ENCODE measurements around the gene SEMA3A.
"Not testable (repeated sequence)": the region's sequence is repeated elsewhere in the genome, so short reads cannot be mapped to it uniquely, and the experiment has no call there.

Gene SEMA3A

DNA sequence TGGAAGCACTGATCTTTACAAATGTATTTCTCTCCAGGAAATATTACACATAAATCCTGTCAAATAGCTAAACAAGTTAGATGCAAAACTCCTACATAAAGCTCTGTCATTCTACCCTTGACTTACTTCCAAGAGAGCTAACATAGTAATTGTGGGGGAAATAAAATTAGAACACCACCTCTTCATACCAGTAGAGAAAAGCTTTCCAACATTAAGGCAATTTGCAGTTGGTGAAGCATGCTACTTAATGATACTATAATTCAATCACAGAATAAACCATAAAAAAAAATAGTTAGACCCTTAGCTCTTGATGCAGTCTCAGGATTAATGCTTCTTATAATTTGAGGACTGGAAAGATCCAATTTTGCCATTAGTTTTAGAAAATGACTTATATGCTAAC, 35.2 kb downstream of the SEMA3A start:
- no peak for DNase-seq (ENCODE audit: low read depth, low spot score)
- Histone ChIP-seq H3K4me3 (ENCODE audit: low read length) (no peak overlapping the region), H3K27ac (ENCODE audit: low read length) (no peak overlapping the region), H3K9me3 (ENCODE audit: control insufficient read depth, insufficient read depth, low read length) (no peaks in the 10 kb centered on the region), H3K27me3 (ENCODE audit: control insufficient read depth, insufficient read depth, low read length) (no peaks in the 10 kb centered on the region), H3K36me3 (ENCODE audit: control insufficient read depth, insufficient read depth, low read length) (no peaks in the 10 kb centered on the region), H3K4me1 (ENCODE audit: control insufficient read depth, insufficient read depth, low read length) (no peaks in the 10 kb centered on the region; the same call in 1 of the 2 replicates)

GRCh38 chr7:84157171-84157570, 37.4 kb downstream of the SEMA3A start:
- no peak overlapping the region for H3K4me3 ChIP-seq (ENCODE audit: low read length)
- no peaks in the 10 kb centered on the region; the same call in 1 of the 2 replicates for H3K4me1 ChIP-seq (ENCODE audit: control insufficient read depth, insufficient read depth, low read length)
- no peaks in the 10 kb centered on the region for H3K9me3 ChIP-seq (ENCODE audit: control insufficient read depth, insufficient read depth, low read length)
- no peaks in the 10 kb centered on the region for H3K36me3 ChIP-seq (ENCODE audit: control insufficient read depth, insufficient read depth, low read length)
- no peaks in the 10 kb centered on the region for H3K27me3 ChIP-seq (ENCODE audit: control insufficient read depth, insufficient read depth, low read length)
- no CpG with 5 or more reads among the region's 4 CpGs for WGBS (ENCODE audit: insufficient coverage, insufficient read length)
- no peak for DNase-seq (ENCODE audit: low read depth, low spot score)
- H3K27ac ChIP-seq (ENCODE audit: low read length), result no peak overlapping the region

DNA sequence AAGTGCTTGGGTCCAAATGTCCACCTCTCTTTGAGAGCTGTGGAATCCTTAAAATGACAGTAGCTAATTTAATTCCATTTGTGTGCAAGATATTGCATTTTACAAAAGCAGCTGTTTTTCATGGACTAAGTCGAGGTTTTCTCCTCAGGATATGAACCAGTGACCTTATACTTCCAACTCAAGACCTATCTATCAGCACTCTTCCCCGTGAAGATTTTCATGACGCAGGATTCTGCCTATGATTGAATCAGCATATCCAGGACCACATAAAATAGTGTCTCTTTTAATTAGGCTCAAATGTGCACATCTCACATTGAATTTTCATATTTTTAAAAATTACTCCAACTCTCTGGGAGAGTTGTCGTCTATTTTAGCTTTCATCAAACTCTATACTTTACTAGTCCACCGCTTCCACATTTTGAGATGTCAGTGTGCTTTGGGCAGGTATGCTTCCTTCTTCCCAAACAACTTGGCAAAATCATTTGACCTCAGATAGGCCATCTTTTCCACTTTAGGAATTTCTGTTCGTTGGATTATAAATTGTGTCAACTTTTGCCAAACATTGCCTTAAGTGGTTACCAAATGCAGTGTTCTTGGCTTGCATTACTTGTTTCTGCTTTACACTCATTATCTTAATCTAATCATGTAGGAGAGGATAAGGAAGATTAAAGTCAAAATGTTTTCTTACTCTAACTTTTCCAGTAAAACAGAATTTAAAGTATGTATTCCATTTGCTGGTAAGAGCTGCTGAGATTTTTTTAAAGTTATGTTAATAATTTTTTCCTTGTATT, 39.4 kb downstream of the SEMA3A start:
- WGBS (ENCODE audit: insufficient coverage, insufficient read length), result no CpG with 5 or more reads among the region's 6 CpGs
- Histone ChIP-seq H3K27me3 (ENCODE audit: control insufficient read depth, insufficient read depth, low read length) (no peaks in the 10 kb centered on the region), H3K4me1 (ENCODE audit: control insufficient read depth, insufficient read depth, low read length) (no peaks in the 10 kb centered on the region), H3K27ac (ENCODE audit: low read length) (no peak overlapping the region), H3K9me3 (ENCODE audit: control insufficient read depth, insufficient read depth, low read length) (no peaks in the 10 kb centered on the region), H3K36me3 (ENCODE audit: control insufficient read depth, insufficient read depth, low read length) (no peaks in the 10 kb centered on the region), H3K4me3 (ENCODE audit: low read length) (no peak overlapping the region)
- no peak for DNase-seq (ENCODE audit: low read depth, low spot score)

GRCh38 chr7:84152995-84153394, 41.6 kb downstream of the SEMA3A start:
- H3K27me3 ChIP-seq (ENCODE audit: control insufficient read depth, insufficient read depth, low read length), result no peaks in the 10 kb centered on the region
- H3K9me3 ChIP-seq (ENCODE audit: control insufficient read depth, insufficient read depth, low read length), result no peaks in the 10 kb centered on the region
- no peak for DNase-seq (ENCODE audit: low read depth, low spot score)
- no peak overlapping the region for H3K27ac ChIP-seq (ENCODE audit: low read length)
- H3K4me3 ChIP-seq (ENCODE audit: low read length), result no peak overlapping the region
- no peaks in the 10 kb centered on the region; the same call in 1 of the 2 replicates for H3K4me1 ChIP-seq (ENCODE audit: control insufficient read depth, insufficient read depth, low read length)
- no peaks in the 10 kb centered on the region for H3K36me3 ChIP-seq (ENCODE audit: control insufficient read depth, insufficient read depth, low read length)

DNA sequence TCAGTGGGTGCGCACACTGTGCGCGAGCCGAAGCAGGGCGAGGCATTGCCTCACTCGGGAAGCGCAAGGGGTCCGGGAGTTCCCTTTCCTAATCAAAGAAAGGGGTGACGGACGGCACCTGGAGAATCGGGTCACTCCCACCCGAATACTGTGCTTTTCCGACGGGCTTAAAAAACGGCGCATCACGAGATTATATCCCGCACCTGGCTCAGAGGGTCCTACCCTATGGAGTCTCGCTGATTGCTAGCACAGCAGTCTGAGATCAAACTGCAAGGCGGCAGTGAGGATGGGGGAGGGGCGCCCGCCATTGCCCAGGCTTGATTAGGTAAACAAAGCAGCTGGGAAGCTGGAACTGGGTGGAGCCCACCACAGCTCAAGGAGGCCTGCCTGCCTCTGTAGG, 44.2 kb downstream of the SEMA3A start:
- not testable (repeated sequence) for H3K27me3 ChIP-seq (ENCODE audit: control insufficient read depth, insufficient read depth, low read length); H3K4me1 ChIP-seq (ENCODE audit: control insufficient read depth, insufficient read depth, low read length); H3K27ac ChIP-seq (ENCODE audit: low read length); DNase-seq (ENCODE audit: low read depth, low spot score); H3K36me3 ChIP-seq (ENCODE audit: control insufficient read depth, insufficient read depth, low read length); H3K9me3 ChIP-seq (ENCODE audit: control insufficient read depth, insufficient read depth, low read length)
- WGBS (ENCODE audit: insufficient coverage, insufficient read length), result no CpG with 5 or more reads among the region's 22 CpGs
- H3K4me3 ChIP-seq (ENCODE audit: low read length), result peak overlapping the region; percentile 55; the same call in 1 of the 2 replicates

DNA sequence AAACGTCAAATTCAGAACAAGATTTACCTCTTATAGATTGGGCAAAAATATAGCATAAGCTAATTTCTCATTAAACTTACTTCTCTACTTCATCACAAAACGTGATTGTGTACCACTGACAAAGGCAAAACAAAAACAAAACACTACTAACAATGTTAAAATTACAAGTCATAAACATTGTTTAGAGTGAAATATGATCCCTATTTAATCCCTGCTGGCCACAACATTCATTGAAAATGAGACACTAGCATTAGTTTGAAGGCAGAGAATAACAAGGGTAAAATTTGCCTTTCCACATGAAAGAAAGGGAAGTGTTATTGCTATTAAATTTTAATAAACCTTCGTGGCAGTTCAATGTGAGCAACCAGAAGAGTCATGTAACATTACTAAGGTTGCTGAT, 45.0 kb downstream of the SEMA3A start:
- no peaks in the 10 kb centered on the region for H3K9me3 ChIP-seq (ENCODE audit: control insufficient read depth, insufficient read depth, low read length)
- H3K27me3 ChIP-seq (ENCODE audit: control insufficient read depth, insufficient read depth, low read length), result no peaks in the 10 kb centered on the region
- no peaks in the 10 kb centered on the region; the same call in 1 of the 2 replicates for H3K4me1 ChIP-seq (ENCODE audit: control insufficient read depth, insufficient read depth, low read length)
- no CpG with 5 or more reads among the region's 3 CpGs for WGBS (ENCODE audit: insufficient coverage, insufficient read length)
- H3K4me3 ChIP-seq (ENCODE audit: low read length), result no peak overlapping the region; the same call in 1 of the 2 replicates
- no peak overlapping the region for H3K27ac ChIP-seq (ENCODE audit: low read length)
- no peaks in the 10 kb centered on the region for H3K36me3 ChIP-seq (ENCODE audit: control insufficient read depth, insufficient read depth, low read length)
- DNase-seq (ENCODE audit: low read depth, low spot score), result no peak

DNA sequence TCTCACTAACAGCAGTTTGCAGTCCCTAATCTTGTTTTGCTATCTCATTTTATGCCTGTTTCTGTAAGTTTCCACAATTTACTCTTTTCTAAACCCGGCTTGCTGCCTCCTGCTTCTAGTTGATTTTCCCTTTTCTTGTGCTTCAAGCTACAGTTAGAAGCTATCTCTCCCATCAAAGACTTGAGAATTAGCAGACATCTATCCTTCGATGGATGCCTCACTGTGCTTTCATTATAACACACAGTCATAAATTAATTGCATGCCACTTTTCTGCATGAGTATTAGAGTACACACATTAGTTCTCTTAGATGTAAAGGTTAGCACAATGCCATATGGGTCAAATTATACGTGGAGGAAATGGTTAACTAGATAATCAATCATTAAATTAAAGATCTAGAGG, 48.7 kb downstream of the SEMA3A start:
- Histone ChIP-seq H3K4me3 (ENCODE audit: low read length) (no peak overlapping the region), H3K36me3 (ENCODE audit: control insufficient read depth, insufficient read depth, low read length) (no peaks in the 10 kb centered on the region), H3K4me1 (ENCODE audit: control insufficient read depth, insufficient read depth, low read length) (peaks cover 2% of the 10 kb centered on the region; the same call in 1 of the 2 replicates), H3K27ac (ENCODE audit: low read length) (no peak overlapping the region), H3K27me3 (ENCODE audit: control insufficient read depth, insufficient read depth, low read length) (no peaks in the 10 kb centered on the region), H3K9me3 (ENCODE audit: control insufficient read depth, insufficient read depth, low read length) (no peaks in the 10 kb centered on the region)
- no CpG with 5 or more reads among the region's 3 CpGs for WGBS (ENCODE audit: insufficient coverage, insufficient read length)
- no peak for DNase-seq (ENCODE audit: low read depth, low spot score)

DNA sequence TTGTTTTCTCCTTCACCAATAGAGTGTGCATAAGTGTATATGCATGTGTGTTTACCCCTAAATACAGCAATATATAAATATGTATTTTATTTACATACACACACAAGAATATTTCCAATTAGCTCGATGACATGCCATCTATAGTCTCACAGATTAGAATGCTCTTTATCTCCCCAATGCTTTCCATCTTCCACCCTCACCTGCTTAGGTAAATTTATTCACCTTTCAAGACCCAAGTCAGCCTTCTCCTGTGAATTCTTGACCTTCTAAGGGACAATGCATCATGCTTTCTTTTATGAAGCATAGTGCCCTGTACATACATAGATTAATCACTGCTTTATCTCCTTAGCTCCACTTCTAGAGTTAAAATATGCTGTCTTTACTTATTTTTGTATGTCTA, 49.7 kb downstream of the SEMA3A start:
- Histone ChIP-seq H3K36me3 (ENCODE audit: control insufficient read depth, insufficient read depth, low read length) (no peaks in the 10 kb centered on the region), H3K27ac (ENCODE audit: low read length) (no peak overlapping the region), H3K9me3 (ENCODE audit: control insufficient read depth, insufficient read depth, low read length) (no peaks in the 10 kb centered on the region), H3K4me3 (ENCODE audit: low read length) (no peak overlapping the region), H3K27me3 (ENCODE audit: control insufficient read depth, insufficient read depth, low read length) (no peaks in the 10 kb centered on the region), H3K4me1 (ENCODE audit: control insufficient read depth, insufficient read depth, low read length) (peaks cover 2% of the 10 kb centered on the region; the same call in 1 of the 2 replicates)
- no peak for DNase-seq (ENCODE audit: low read depth, low spot score)
- no CpG with 5 or more reads among the region's 1 CpG for WGBS (ENCODE audit: insufficient coverage, insufficient read length)

- no CpG with 5 or more reads among the region's 3 CpGs for WGBS (ENCODE audit: insufficient coverage, insufficient read length)
- Histone ChIP-seq H3K27ac (ENCODE audit: low read length) (no peak overlapping the region), H3K9me3 (ENCODE audit: control insufficient read depth, insufficient read depth, low read length) (no peaks in the 10 kb centered on the region), H3K36me3 (ENCODE audit: control insufficient read depth, insufficient read depth, low read length) (no peaks in the 10 kb centered on the region), H3K4me3 (ENCODE audit: low read length) (no peak overlapping the region), H3K27me3 (ENCODE audit: control insufficient read depth, insufficient read depth, low read length) (no peaks in the 10 kb centered on the region), H3K4me1 (ENCODE audit: control insufficient read depth, insufficient read depth, low read length) (peaks cover 2% of the 10 kb centered on the region; the same call in 1 of the 2 replicates)
- DNase-seq (ENCODE audit: low read depth, low spot score), result no peak
Measured at GRCh38 chr7:84144480-84144879, 50.1 kb downstream of the SEMA3A start.

DNA sequence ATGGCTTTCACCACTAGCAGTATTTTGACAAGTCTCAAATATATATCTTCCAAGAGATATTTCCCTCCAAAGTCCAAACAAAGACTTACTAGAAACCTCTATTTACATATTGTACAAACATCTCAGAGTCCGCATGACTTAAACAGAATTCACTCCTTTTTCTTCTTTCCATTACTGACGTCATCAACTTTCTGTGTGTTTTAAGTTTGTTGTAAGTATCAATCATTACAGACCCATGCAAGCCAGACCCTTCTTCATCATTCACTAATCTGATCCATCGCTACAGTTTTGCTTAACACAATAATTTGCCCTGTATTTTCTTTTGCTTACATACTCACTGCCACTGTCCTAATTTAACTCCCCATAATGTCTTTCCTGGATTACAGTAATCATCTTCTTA, 51.9 kb downstream of the SEMA3A start:
- no peak for DNase-seq (ENCODE audit: low read depth, low spot score)

More for the DNA sequence above, 51.9 kb downstream of the SEMA3A start:
- no peaks in the 10 kb centered on the region for H3K27me3 ChIP-seq (ENCODE audit: control insufficient read depth, insufficient read depth, low read length)
- no CpG with 5 or more reads among the region's 3 CpGs for WGBS (ENCODE audit: insufficient coverage, insufficient read length)
- H3K27ac ChIP-seq (ENCODE audit: low read length), result no peak overlapping the region
- H3K4me1 ChIP-seq (ENCODE audit: control insufficient read depth, insufficient read depth, low read length), result peaks cover 2% of the 10 kb centered on the region; the same call in 1 of the 2 replicates
- H3K36me3 ChIP-seq (ENCODE audit: control insufficient read depth, insufficient read depth, low read length), result no peaks in the 10 kb centered on the region
- no peaks in the 10 kb centered on the region for H3K9me3 ChIP-seq (ENCODE audit: control insufficient read depth, insufficient read depth, low read length)
- H3K4me3 ChIP-seq (ENCODE audit: low read length), result no peak overlapping the region

Data from iPS DF 6.9 (cell line).